OCI-LY1 (cell line): ENCODE measurements around the gene LUZP1.

ENCODE experiments used
- H2AFZ ChIP-seq: fragments of 200-600 bp; sonication (generic), shearing (Covaris generic); 2 replicates; pipeline ENCODE4 v1.6.0; 2014; ENCODE audit warnings: antibody characterized with exemption, mild to moderate bottlenecking, low read length
- H3F3A ChIP-seq: fragments of 200-600 bp; sonication (generic), shearing (Covaris generic); 2 replicates; pipeline ENCODE4 v1.6.0; 2014; ENCODE audit warnings: mild to moderate bottlenecking, antibody characterized with exemption, low read length, moderate library complexity; ENCODE audit not compliant: insufficient read depth
- H3K27ac ChIP-seq: fragments of 200-600 bp; sonication (generic); 2 replicates; pipeline ENCODE4 v1.5.1; 2014; ENCODE audit warnings: low read length, mixed run types, mild to moderate bottlenecking, low read depth; ENCODE audit not compliant: poor library complexity, severe bottlenecking
- H3K27me3 ChIP-seq: fragments of 200-600 bp; sonication (generic); 2 replicates; pipeline ENCODE4 v1.6.0; 2014; ENCODE audit warnings: antibody characterized with exemption, mild to moderate bottlenecking, low read length, moderate library complexity; ENCODE audit not compliant: insufficient read depth
- H3K36me3 ChIP-seq: fragments of 200-600 bp; sonication (generic); 2 replicates; pipeline ENCODE4 v1.6.1; 2014; ENCODE audit warnings: mild to moderate bottlenecking, antibody characterized with exemption, low read length, moderate library complexity, mixed read lengths; ENCODE audit not compliant: insufficient read depth
- H3K4me1 ChIP-seq: fragments of 200-600 bp; sonication (generic); 2 replicates; pipeline ENCODE4 v1.5.1; 2014; ENCODE audit warnings: mild to moderate bottlenecking, low read length, moderate library complexity; ENCODE audit not compliant: insufficient read depth, severe bottlenecking
- H3K4me2 ChIP-seq: fragments of 200-600 bp; sonication (generic), shearing (Covaris generic); 2 replicates; pipeline ENCODE4 v1.6.1; 2014; ENCODE audit warnings: low read length
- H3K4me3 ChIP-seq: fragments of 200-600 bp; sonication (generic); 2 replicates; pipeline ENCODE4 v1.5.1; 2014; ENCODE audit warnings: low read length, low read depth, mild to moderate bottlenecking, mixed read lengths; ENCODE audit not compliant: poor library complexity, severe bottlenecking
- H3K79me2 ChIP-seq: fragments of 200-600 bp; shearing (Covaris generic); 2 replicates; pipeline ENCODE4 v1.6.1; 2016; ENCODE audit warnings: mixed run types, low read length, mixed read lengths; ENCODE audit not compliant: insufficient read depth
- H3K9ac ChIP-seq: fragments of 200-600 bp; sonication (generic), shearing (Covaris generic); 2 replicates; pipeline ENCODE4 v1.6.1; 2014; ENCODE audit warnings: mild to moderate bottlenecking, low read length, mixed read lengths
- H3K9me2 ChIP-seq: fragments of 200-600 bp; sonication (generic), shearing (Covaris generic); 2 replicates; pipeline ENCODE4 v1.6.1; 2014; ENCODE audit warnings: low read depth, mild to moderate bottlenecking, low read length, mixed read lengths
- H3K9me3 ChIP-seq: fragments of 200-600 bp; shearing (Covaris generic); 2 replicates; pipeline ENCODE4 v1.6.1; 2014; ENCODE audit warnings: low read length, mixed read lengths
- H4K20me1 ChIP-seq: fragments of 200-600 bp; sonication (generic), shearing (Covaris generic); 2 replicates; pipeline ENCODE4 v1.6.0; 2016; ENCODE audit warnings: mild to moderate bottlenecking, low read length; ENCODE audit not compliant: insufficient read depth
- EZH2 ChIP-seq: fragments of 200-600 bp; sonication (generic), shearing (Covaris generic); IDR thresholded peaks from 2 replicates; pipeline ENCODE4 v1.8.0; 2017; ENCODE audit warnings: borderline replicate concordance, mixed run types, mild to moderate bottlenecking, antibody characterized with exemption, low read length, moderate library complexity, mixed read lengths
- TF ChIP-seq, protein P1 (sequence below): fragments of 200-600 bp; sonication (generic), shearing (Covaris generic); IDR thresholded peaks from 2 replicates; pipeline ENCODE4 v1.5.1; 2017; ENCODE audit warnings: mild to moderate bottlenecking, antibody characterized with exemption, low read length, moderate library complexity, mixed read lengths

The LUZP1 gene

DNA sequence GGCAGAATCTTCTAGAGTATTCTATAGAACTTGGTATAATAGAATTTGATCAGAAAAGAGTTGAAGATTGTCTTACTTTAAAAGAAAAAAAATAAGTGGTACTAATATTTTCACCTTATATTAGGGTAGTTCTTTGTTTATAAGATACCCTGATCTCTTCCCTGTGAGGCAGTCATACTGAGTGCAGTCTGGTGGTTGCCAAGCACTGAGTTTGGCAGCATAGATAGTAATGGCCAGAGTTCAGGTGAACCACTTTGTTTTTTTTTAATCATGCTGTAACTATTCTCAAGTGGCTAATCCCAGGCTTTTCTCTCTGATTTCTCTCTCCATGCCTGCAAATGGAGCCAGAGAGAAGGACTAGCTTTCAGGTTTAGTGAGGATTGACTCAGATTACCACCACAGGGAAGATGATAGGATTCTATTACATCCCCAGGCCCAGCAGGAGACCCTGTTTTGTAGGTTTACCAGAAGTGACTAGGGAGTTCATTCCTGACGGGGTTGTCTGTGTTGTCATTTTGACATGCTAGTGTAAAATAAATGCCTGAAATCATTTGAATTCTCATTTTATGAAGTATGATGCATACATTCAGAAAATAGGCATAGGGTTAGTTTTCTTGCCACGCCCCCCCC lies 132.7 kb downstream of the LUZP1 start:
- peaks cover 19% of the 10 kb centered on the region; the same call in 1 of the 2 replicates for H3K36me3 ChIP-seq
- no peak overlapping the region for H3K9ac ChIP-seq
- peaks cover 58% of the 10 kb centered on the region for H3K79me2 ChIP-seq
- H3K9me2 ChIP-seq, result no peaks in the 10 kb centered on the region
- no peaks in the 10 kb centered on the region for H3K27me3 ChIP-seq
- H3K9me3 ChIP-seq, result no peaks in the 10 kb centered on the region
- H4K20me1 ChIP-seq, result 0 out of 2 replicates have a peak, but pooled peaks cover 5% of the 10 kb centered on the region
- no peak overlapping the region for H3K4me3 ChIP-seq
- no peak overlapping the region for H3K27ac ChIP-seq
- TF ChIP-seq EZH2, result no peak
- TF ChIP-seq, protein P1, sequence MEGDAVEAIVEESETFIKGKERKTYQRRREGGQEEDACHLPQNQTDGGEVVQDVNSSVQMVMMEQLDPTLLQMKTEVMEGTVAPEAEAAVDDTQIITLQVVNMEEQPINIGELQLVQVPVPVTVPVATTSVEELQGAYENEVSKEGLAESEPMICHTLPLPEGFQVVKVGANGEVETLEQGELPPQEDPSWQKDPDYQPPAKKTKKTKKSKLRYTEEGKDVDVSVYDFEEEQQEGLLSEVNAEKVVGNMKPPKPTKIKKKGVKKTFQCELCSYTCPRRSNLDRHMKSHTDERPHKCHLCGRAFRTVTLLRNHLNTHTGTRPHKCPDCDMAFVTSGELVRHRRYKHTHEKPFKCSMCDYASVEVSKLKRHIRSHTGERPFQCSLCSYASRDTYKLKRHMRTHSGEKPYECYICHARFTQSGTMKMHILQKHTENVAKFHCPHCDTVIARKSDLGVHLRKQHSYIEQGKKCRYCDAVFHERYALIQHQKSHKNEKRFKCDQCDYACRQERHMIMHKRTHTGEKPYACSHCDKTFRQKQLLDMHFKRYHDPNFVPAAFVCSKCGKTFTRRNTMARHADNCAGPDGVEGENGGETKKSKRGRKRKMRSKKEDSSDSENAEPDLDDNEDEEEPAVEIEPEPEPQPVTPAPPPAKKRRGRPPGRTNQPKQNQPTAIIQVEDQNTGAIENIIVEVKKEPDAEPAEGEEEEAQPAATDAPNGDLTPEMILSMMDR, result no peak
- H3F3A ChIP-seq, result no peaks in the 10 kb centered on the region
- no peak overlapping the region for H3K4me2 ChIP-seq
- no peak overlapping the region for H2AFZ ChIP-seq
- no peaks in the 10 kb centered on the region for H3K4me1 ChIP-seq
